SK-N-SH treated with all-trans-retinoic acid at 6 μM for 48 hours (cell line): Measurements from ENCODE around the gene OR52K1.

Experiments
- ARNTL ChIP-seq: fragments of 450-650 bp; formaldehyde crosslinking; IDR thresholded peaks from 2 replicates; pipeline ENCODE4 v1.5.0; 2020; ENCODE audit warnings: low read depth, mild to moderate bottlenecking, moderate library complexity, borderline replicate concordance
- PATZ1 ChIP-seq: fragments of 250-450 bp; sonication (Bioruptor Pico); IDR thresholded peaks from 2 replicates; pipeline ENCODE4 v1.8.0; 2020; ENCODE audit warnings: mild to moderate bottlenecking, moderate library complexity, borderline replicate concordance
- PPARA ChIP-seq: fragments of 250-450 bp; sonication (Bioruptor Pico); IDR thresholded peaks from 2 replicates; pipeline ENCODE4 v1.5.0; 2020; ENCODE audit warnings: mild to moderate bottlenecking, borderline replicate concordance
- TOX ChIP-seq: fragments of 250-450 bp; sonication (Bioruptor Pico); IDR thresholded peaks from 2 replicates; pipeline ENCODE4 v1.8.0; 2021; ENCODE audit warnings: mild to moderate bottlenecking, moderate library complexity, borderline replicate concordance
- ZC3H10 ChIP-seq: fragments of 250-450 bp; sonication (Bioruptor Pico); IDR thresholded peaks from 2 replicates; pipeline ENCODE4 v1.5.1; 2021; ENCODE audit warnings: mild to moderate bottlenecking, moderate library complexity
- ZNF8 ChIP-seq: fragments of 450-650 bp; formaldehyde crosslinking; IDR thresholded peaks from 2 replicates; pipeline ENCODE4 v1.5.0; 2020; ENCODE audit warnings: mild to moderate bottlenecking, moderate library complexity
- TF ChIP-seq, protein P1 (sequence below): fragments of 250-450 bp; sonication (Bioruptor Pico); IDR thresholded peaks from 2 replicates; pipeline ENCODE4 v1.5.1; 2021; ENCODE audit warnings: mild to moderate bottlenecking, moderate library complexity

GRCh38 chr11:4511282-4512245, 29.1 kb downstream of the OR52K1 start:
- TF ChIP-seq ZC3H10 (CRISPR knock-in tag) (no peak), PATZ1 (CRISPR knock-in tag) (no peak), ZNF8 (CRISPR knock-in tag) (no peak), ARNTL (no peak), TOX (CRISPR knock-in tag) (no peak), PPARA (CRISPR knock-in tag) (no peak)
- TF ChIP-seq, protein P1, sequence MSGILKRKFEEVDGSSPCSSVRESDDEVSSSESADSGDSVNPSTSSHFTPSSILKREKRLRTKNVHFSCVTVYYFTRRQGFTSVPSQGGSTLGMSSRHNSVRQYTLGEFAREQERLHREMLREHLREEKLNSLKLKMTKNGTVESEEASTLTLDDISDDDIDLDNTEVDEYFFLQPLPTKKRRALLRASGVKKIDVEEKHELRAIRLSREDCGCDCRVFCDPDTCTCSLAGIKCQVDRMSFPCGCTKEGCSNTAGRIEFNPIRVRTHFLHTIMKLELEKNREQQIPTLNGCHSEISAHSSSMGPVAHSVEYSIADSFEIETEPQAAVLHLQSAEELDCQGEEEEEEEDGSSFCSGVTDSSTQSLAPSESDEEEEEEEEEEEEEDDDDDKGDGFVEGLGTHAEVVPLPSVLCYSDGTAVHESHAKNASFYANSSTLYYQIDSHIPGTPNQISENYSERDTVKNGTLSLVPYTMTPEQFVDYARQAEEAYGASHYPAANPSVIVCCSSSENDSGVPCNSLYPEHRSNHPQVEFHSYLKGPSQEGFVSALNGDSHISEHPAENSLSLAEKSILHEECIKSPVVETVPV (CRISPR knock-in tag), result no peak
